HepG2 (cell line): ENCODE measurements around the gene LOC128125822.
A peak's percentile ranks its signal among the peaks of the same experiment; 100 is the strongest.

ENCODE experiments used
- ARHGAP35 ChIP-seq: sonication (generic); formaldehyde crosslinking; IDR thresholded peaks from 2 replicates; pipeline ENCODE4 v1.9.0; 2022; ENCODE audit warnings: mild to moderate bottlenecking, inconsistent platforms, moderate library complexity, missing genetic modification reagents, borderline replicate concordance
- ARNT2 ChIP-seq: sonication (generic); formaldehyde crosslinking; IDR thresholded peaks from 2 replicates; pipeline ENCODE4 v1.8.0; 2022; ENCODE audit warnings: mild to moderate bottlenecking, low read depth, missing genetic modification reagents, moderate library complexity
- BCLAF1 ChIP-seq: fragments of 450-650 bp; IDR thresholded peaks from 2 replicates; pipeline ENCODE4 v1.6.1; 2017; ENCODE audit warnings: mild to moderate bottlenecking
- CEBPB ChIP-seq: IDR thresholded peaks from 2 replicates; pipeline ENCODE4 v1.6.1; 2011; ENCODE audit warnings: low read depth, low read length, improper control_type of control experiment, borderline replicate concordance
- CREBL2 ChIP-seq: sonication (generic); formaldehyde crosslinking; IDR thresholded peaks from 2 replicates; pipeline ENCODE4 v1.8.1; 2023; ENCODE audit warnings: missing genetic modification reagents, mild to moderate bottlenecking, borderline replicate concordance
- FIP1L1 ChIP-seq: fragments of 200-400 bp; formaldehyde crosslinking; IDR thresholded peaks from 2 replicates; pipeline ENCODE4 v1.6.1; 2018; ENCODE audit warnings: low read depth, mild to moderate bottlenecking, low read length, moderate library complexity, borderline replicate concordance; ENCODE audit not compliant: insufficient read depth
- KMT2A ChIP-seq: sonication (generic); formaldehyde crosslinking; IDR thresholded peaks from 2 replicates; pipeline ENCODE4 v1.4.0; 2020; ENCODE audit warnings: missing genetic modification reagents
- LCORL ChIP-seq, 2 experiments: fragments of 450-650 bp in 1 of 2; sonication (generic) in 1 of 2; formaldehyde crosslinking in 1 of 2; IDR thresholded peaks; 2 replicates each; pipeline versions ENCODE4 v1.5.0 to v1.6.1; 2017 to 2020; ENCODE audit warnings: antibody characterized with exemption in 1 of 2, missing genetic modification reagents in 1 of 2
- MAFK ChIP-seq, 2 experiments: IDR thresholded peaks in 1 of 2; conservative IDR thresholded peaks in 1 of 2; 2 replicates each; pipeline ENCODE4 v1.6.1; 2011; ENCODE audit warnings: improper control_type of control experiment in 2 of 2, low read length in 2 of 2
- SP4 ChIP-seq: sonication (generic); formaldehyde crosslinking; IDR thresholded peaks from 2 replicates; pipeline ENCODE4 v1.8.1; 2023; ENCODE audit warnings: mild to moderate bottlenecking, missing genetic modification reagents
- TAF1 ChIP-seq: sonication (generic); formaldehyde crosslinking; IDR thresholded peaks from 2 replicates; pipeline ENCODE4 v1.4.0; 2020; ENCODE audit warnings: missing genetic modification reagents
- TEAD3 ChIP-seq: optimal IDR thresholded peaks from 2 replicates; pipeline ENCODE3; 2016; ENCODE audit warnings: borderline replicate concordance
- U2AF2 ChIP-seq: fragments of 200-400 bp; formaldehyde crosslinking; IDR thresholded peaks from 2 replicates; pipeline ENCODE4 v1.6.1; 2017; ENCODE audit warnings: low read depth, mild to moderate bottlenecking, low read length
- USF2 ChIP-seq, 2 experiments: sonication (generic) in 1 of 2; formaldehyde crosslinking in 1 of 2; IDR thresholded peaks; 2 replicates each; pipeline versions ENCODE4 v1.5.1 to v1.6.1; 2011 to 2020; ENCODE audit warnings: borderline replicate concordance in 1 of 2, low read depth in 1 of 2, low read length in 1 of 2, mild to moderate bottlenecking in 1 of 2, missing genetic modification reagents in 1 of 2, moderate library complexity in 1 of 2
- ZBTB37 ChIP-seq: sonication (generic); formaldehyde crosslinking; IDR thresholded peaks from 2 replicates; pipeline ENCODE4 v1.4.0; 2020; ENCODE audit warnings: mild to moderate bottlenecking, missing genetic modification reagents
- ZFYVE20 ChIP-seq: sonication (generic); formaldehyde crosslinking; IDR thresholded peaks from 2 replicates; pipeline ENCODE4 v1.8.0; 2023; ENCODE audit warnings: low read depth, mild to moderate bottlenecking, moderate library complexity, missing genetic modification reagents, borderline replicate concordance
- ZNF205 ChIP-seq: IDR thresholded peaks from 2 replicates; pipeline ENCODE4 v1.6.1; 2018; ENCODE audit warnings: missing biosample characterization, missing genetic modification reagents
- ZNF382 ChIP-seq: sonication (generic); formaldehyde crosslinking; IDR thresholded peaks from 2 replicates; pipeline ENCODE4 v1.5.0; 2020; ENCODE audit warnings: missing genetic modification reagents, mild to moderate bottlenecking, borderline replicate concordance
- TF ChIP-seq, protein P1 (sequence below): sonication (generic); formaldehyde crosslinking; IDR thresholded peaks from 2 replicates; pipeline ENCODE4 v1.4.0; 2020; ENCODE audit warnings: missing genetic modification reagents

LOC128125822 gene

DNA sequence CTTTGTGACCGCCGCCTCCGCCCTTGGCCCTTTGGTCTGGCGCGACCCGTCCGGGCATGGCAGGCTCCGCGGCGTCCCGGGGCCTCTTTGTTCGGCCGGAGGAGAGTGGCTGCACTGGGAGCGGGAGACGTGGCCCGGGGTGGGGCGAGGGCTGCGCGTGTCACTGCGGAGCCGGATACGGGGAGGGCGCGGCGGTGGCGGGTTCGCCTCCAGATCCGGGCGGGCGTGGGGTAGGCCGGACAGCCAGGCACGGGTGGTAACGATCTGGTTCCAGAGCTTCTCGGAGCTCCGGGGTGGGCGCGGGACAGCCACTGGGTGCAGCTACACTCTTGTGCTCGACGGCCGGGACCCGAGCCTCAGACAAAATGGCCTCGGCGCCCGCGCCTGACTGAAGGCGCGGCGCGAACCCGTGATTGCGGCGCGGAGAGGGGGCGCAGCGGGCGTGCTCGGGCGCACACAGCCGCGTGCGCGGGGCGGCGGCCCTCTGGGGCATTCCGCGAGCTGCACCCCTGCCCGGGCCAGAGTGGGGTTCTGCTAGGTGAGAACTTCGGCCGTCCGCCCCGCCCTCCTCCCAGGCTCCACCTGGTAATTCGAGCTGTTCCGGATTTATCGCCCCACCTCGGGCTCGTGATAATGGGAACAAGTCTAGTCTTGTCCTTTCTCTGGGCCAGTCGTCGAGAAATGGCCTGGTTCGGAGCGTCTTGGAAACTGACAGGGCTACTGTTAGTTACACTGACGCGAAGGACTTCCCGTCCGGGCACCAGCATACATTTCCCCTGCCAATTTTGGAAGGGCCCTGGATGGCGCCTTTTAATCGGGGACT lies 1.0 kb downstream of the LOC128125822 start (continued):
- TF ChIP-seq MAFK (conservative IDR thresholded peaks at IDR 0.05 in 1 of 2, IDR thresholded peaks at IDR 0.05 in 1 of 2; ENCODE audit: low read length in 2 of 2) (no peak), ARNT2 (CRISPR knock-in tag) (peak; percentile 94), FIP1L1 (0 out of 2 replicates have a peak, but pooled peaks have one; percentile 4), ZNF205 (CRISPR knock-in tag) (no peak; the same call in 1 of the 2 replicates), BCLAF1 (no peak), TAF1 (CRISPR knock-in tag) (peak; percentile 89), ZBTB37 (CRISPR knock-in tag) (peak; percentile 43; the same call in 1 of the 2 replicates), ZNF382 (CRISPR knock-in tag) (no peak; the same call in 1 of the 2 replicates), CREBL2 (CRISPR knock-in tag) (no peak), CEBPB (no peak), U2AF2 (no peak), ARHGAP35 (no peak), USF2 (IDR thresholded peaks at IDR 0.05; ENCODE audit: low read depth, low read length) (no peak), USF2 (CRISPR knock-in tag; IDR thresholded peaks at IDR 0.05; ENCODE audit: borderline replicate concordance) (no peak), TEAD3 (CRISPR knock-in tag) (peak; percentile 9), ZFYVE20 (CRISPR knock-in tag) (no peak), LCORL (IDR thresholded peaks at IDR 0.05) (no peak), LCORL (CRISPR knock-in tag; IDR thresholded peaks at IDR 0.05) (peak; percentile 82), KMT2A (CRISPR knock-in tag) (peak; percentile 10), SP4 (peak; percentile 86)
- TF ChIP-seq, protein P1, sequence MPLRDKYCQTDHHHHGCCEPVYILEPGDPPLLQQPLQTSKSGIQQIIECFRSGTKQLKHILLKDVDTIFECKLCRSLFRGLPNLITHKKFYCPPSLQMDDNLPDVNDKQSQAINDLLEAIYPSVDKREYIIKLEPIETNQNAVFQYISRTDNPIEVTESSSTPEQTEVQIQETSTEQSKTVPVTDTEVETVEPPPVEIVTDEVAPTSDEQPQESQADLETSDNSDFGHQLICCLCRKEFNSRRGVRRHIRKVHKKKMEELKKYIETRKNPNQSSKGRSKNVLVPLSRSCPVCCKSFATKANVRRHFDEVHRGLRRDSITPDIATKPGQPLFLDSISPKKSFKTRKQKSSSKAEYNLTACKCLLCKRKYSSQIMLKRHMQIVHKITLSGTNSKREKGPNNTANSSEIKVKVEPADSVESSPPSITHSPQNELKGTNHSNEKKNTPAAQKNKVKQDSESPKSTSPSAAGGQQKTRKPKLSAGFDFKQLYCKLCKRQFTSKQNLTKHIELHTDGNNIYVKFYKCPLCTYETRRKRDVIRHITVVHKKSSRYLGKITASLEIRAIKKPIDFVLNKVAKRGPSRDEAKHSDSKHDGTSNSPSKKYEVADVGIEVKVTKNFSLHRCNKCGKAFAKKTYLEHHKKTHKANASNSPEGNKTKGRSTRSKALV, result no peak
